ENCODE results near the gene FOXK1. TPM values are rescaled to one million over a fixed set of nuclear protein-coding genes. Genes with fewer than 3 reads are reported as not detected.
"Not testable (repeated sequence)": the region's sequence is repeated elsewhere in the genome, so short reads cannot be mapped to it uniquely, and the experiment has no call there.

FOXK1 gene
- total RNA-seq, 2 donors from 2014 or later: 17.5 to 22.1 TPM

- no peak for DNase-seq
- intact Hi-C loops (cut with DNase I): loop anchor here in 1 of 2 donors (10.0 kb wide), 1 partner anchor 95 kb away; the partner anchor contains the start of gene RADIL
- ATAC-seq: no peak
Measured at GRCh38 chr7:4789194-4790077, 107.3 kb downstream of the FOXK1 start.

DNA sequence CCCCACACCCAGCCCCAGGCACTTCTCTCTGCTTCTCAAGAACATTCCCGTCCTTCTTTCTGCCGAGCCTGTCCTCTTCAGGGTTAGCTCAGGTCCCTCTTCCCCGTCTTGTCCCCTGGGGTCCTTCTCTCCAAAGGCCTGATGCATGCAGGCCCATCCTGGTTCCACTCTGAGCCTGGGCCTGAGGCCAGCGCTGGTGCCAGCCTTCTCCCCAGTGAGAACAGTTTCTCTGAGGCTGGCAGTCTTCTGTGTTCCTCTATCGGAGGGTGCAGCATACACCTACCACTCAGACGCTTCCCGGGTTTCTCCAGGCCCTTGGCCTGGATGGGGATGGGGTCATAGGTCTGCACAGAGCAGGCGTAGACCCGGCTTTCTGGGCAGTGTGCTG lies 108.0 kb downstream of the FOXK1 start:
- peak in 1 of 2 donors; percentile 7 for ATAC-seq
- intact Hi-C loops (cut with DNase I): loop anchor here in 1 of 2 donors (10.0 kb wide), 1 partner anchor 95 kb away; the partner anchor contains the start of gene RADIL
- DNase-seq: no peak

DNA sequence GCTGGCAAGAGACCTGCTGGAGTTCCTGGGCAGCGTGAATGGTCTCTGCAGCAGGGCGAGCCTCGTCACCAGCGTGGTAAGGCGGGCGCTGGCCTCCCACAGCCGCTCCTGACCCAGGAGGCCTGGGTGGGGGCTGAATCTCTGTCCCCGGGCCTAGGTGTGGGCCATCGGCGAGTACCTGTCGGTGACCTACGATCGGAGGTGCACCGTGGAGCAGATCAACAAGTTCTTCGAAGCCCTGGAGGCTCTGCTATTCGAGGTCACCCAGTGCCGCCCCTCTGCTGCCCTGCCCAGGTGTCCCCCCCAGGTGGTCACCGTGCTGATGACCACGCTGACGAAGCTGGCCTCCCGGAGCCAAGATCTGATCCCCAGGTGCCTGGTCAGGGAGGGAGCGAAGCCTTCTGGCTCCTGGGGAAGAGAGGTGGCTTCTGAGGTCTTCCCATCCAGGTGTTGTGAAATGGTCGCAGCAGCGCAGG lies 108.5 kb downstream of the FOXK1 start:
- DNase-seq (no peak), ATAC-seq (no peak)
- intact Hi-C loops (cut with DNase I): loop anchor here in 1 of 2 donors (10.0 kb wide), 1 partner anchor 94 kb away; the partner anchor contains the start of gene RADIL

GRCh38 chr7:4791101-4791737 lies 109.1 kb downstream of the FOXK1 start:
- no peak for DNase-seq
- intact Hi-C loops (cut with DNase I): loop anchor here in 1 of 2 donors (10.0 kb wide), 1 partner anchor 94 kb away; the partner anchor contains the start of gene RADIL
- no peak for ATAC-seq

DNA sequence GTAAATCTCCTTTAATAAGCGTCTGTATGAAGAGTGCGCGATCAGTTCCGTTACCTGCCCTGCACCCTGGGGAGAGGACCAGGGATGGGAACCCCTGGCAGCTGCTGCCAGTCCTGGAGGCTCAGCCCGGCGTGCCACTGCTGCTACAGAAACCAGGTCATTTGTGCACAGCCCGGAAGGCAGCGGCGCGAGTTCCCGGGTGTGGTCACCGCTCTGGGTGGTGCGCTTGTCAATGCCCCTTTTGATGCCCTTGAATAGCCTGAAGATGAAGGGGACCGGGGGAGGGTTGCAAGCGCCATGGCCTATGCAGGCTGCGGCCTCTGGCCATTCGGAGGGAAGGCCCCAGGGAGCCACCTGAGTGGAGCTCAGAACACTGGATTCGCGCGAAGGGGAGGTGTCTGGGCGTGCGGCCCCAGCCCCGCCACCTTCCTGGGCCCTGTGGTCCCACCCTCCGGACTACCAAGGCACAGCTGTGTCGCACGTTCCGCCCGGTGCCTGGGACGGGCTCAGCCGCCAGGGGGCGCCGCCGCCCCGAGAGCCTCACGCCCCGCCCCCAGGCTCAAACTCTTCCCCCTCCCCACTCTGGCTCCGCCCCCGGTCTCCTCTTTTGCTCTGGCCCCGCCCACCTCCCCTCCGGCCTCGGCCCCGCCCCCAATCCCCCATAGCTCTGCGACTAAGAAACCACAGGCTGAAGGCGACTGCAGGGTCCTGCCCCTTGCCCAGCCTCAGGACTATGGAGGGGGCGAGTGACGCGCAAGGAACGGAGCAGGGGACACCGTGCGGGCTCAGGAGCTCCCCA lies 109.8 kb downstream of the FOXK1 start:
- intact Hi-C loops (cut with DNase I): loop anchor here in 1 of 2 donors (10.0 kb wide), 1 partner anchor 93 kb away; the partner anchor contains the start of gene RADIL
- ATAC-seq (peak; percentile 69 to 81), DNase-seq (peak; percentile 72)

GRCh38 chr7:4792537-4793126 lies 110.5 kb downstream of the FOXK1 start:
- no peak for DNase-seq
- intact Hi-C loops (cut with DNase I): loop anchor here in 1 of 2 donors (10.0 kb wide), 1 partner anchor 92 kb away; the partner anchor contains the start of gene RADIL
- peak; percentile 7 to 31 for ATAC-seq

DNA sequence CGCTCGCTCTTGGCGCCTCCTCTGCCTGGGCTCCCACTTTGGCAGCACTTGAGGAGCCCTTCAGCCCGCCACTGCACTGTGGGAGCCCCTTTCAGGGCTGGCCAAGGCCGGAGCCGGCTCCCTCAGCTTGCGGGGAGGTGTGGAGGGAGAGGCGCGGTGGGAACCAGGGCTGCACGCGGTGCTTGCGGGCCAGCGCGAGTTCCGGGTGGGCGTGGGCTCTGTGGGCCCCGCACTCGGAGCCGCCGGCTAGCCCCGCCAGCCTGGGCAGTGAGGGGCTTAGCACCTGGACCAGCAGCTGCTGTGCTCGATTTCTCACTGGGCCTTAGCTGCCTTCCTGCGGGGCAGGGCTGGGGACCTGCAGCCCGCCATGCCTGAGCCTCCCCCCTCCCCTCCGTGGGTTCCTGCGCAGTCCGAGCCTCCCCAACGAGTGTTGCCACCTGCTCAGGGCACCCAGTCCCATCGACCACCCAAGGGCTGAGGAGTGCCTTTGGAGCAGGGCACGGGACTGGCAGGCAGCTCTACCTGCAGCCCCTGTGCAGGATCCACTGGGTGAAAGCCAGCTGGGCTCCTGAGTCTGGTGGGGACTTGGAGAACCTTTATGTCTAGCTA lies 111.4 kb downstream of the FOXK1 start:
- intact Hi-C loops (cut with DNase I): loop anchor here in 1 of 2 donors (10.0 kb wide), 1 partner anchor 91 kb away; the partner anchor contains the start of gene RADIL
- DNase-seq: not testable (repeated sequence)

GRCh38 chr7:4794171-4794570 lies 112.1 kb downstream of the FOXK1 start:
- DNase-seq, ATAC-seq: not testable (repeated sequence)
- intact Hi-C loops (cut with DNase I): loop anchor here in 1 of 2 donors (10.0 kb wide), 1 partner anchor 91 kb away; the partner anchor contains the start of gene RADIL

More for the DNA sequence above, 111.4 kb downstream of the FOXK1 start:
- ATAC-seq: not testable (repeated sequence)

DNA sequence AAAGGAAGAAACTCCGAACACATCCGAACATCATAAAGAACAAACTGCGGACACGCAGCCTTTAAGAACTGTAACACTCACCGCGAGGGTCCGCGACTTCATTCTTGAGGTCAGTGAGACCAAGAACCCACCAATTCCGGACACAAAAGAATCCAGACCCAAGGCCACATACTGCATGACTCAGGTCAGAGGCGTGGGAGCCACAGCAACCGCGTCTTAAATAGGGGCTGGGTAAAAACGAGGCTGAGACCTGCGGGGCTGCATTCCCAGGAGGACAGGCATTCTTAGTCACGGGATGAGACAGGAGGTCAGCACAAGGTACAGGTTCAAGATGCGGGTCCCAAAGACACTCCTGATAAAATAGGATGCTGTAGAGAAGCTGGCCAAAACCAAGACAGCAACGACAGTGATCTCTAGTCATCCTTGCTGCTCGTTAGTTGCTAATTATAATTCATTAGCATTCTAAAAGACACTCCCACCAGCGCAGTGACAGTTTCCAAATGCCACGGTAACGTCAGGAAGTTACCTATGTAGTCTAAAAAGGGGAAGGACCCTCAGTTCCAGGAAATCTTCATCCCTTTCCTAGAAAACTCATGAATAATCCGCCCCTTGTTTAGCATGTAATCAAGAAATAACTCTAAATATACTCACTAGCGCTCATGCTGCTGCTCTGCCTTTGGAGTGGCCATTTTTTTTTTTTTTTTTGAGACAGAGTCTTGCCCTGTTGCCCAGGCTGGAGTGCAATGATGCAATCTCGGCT lies 112.7 kb downstream of the FOXK1 start:
- DNase-seq (no peak), ATAC-seq (no peak)
- intact Hi-C loops (cut with DNase I): loop anchor here in 1 of 2 donors (10.0 kb wide), 1 partner anchor 90 kb away; the partner anchor contains the start of gene RADIL

DNA sequence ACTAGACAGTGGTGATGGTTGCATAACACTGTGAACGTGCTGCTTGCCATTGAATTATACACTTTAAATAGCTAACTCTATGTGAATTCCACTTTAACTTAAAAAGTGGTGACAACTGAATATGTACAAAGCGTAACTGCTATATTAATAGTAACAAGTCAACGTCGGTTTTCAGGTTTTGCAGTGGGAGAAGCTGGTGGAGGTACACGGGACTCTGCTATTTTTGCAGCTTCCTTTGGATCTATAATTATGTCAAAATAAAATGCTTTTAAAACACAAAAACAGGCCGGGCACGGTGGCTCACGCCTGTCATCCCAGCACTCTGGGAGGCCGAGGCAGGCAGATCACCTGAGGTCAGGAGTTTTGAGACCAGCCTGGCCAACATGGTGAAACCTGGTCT lies 114.4 kb downstream of the FOXK1 start:
- intact Hi-C loops (cut with DNase I): loop anchor here in 1 of 2 donors (10.0 kb wide), 1 partner anchor 88 kb away; the partner anchor contains the start of gene RADIL
- ATAC-seq: no peak
- no peak for DNase-seq

GRCh38 chr7:4797858-4798705 lies 116.0 kb downstream of the FOXK1 start:
- ATAC-seq: peak; percentile 65 to 71
- intact Hi-C loops (cut with DNase I): loop anchor here in 1 of 2 donors (10.0 kb wide), 1 partner anchor 87 kb away; the partner anchor contains the start of gene RADIL

DNA sequence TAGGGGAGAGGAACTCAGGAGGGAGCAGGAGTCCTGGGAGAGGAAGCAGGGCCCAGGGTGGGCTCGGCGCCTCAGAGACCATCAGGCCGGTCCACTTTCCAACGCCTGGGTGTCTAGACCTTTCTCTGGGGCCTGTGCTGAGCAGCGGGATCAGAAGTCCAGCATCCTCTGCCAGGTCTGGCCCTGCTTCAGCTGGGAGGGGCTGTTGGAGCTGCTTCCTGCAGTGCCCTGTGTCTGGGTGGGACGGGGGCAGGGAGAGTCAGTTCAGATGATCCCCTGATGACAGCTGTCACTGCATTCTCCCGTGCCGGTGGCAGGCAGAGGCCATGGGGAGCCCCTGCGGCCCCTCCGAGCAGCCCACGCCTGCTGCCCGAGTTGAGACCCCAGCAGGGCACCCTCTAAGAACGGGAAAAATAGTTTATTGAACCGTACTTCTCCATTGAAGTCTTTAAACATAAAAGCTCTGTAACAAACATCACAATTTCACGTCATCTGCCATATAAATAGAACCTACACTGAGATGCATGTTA lies 116.7 kb downstream of the FOXK1 start:
- DNase-seq (no peak), ATAC-seq (peak; percentile 36 to 37)
- intact Hi-C loops (cut with DNase I): loop anchor here in 1 of 2 donors (10.0 kb wide), 1 partner anchor 86 kb away; the partner anchor contains the start of gene RADIL

More at GRCh38 chr7:4797858-4798705, 116.0 kb downstream of the FOXK1 start:
- DNase-seq: peak; percentile 64

DNA sequence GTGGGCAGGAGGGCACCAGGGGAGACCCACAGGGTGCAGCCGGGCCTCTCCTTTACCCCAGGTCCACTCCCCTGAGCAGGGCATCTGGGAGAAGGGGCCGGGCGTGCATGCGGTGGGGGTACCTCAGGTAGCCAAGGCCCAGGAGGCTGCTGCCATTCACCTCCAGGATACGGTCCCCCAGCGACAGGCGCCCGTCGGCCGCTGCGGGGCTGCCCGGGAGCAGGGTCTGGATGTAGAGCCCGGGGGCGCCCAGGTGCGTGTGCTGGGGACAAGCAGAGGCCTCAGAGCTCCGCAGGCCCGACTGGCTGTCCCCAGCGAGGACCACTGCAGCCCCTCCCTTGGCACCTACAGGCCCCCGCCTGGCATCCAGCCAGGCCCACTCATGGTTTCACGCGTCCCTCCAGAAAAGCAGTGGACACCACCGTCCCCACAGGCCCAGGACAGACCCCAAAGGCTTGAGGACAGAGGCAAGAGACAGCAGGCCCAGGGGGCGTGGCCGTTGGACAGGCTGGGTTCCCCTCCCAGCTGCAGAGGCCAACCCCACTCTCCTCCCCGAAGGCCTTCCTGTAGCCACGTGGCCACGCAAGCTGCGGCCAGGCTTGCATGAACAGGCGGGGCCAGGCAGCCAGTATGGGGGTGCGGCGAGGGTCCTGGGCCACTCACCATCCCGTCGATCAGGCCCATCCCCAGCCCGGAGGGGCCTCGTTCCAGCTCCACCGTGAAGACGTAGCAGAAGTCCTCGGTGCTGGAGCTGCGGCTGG lies 117.6 kb downstream of the FOXK1 start:
- intact Hi-C loops (cut with DNase I): loop anchor here in 1 of 2 donors (10.0 kb wide), 1 partner anchor 85 kb away; the partner anchor contains the start of gene RADIL
- ATAC-seq: peak; percentile 51 to 58
- peak; percentile 76 for DNase-seq

- intact Hi-C loops (cut with DNase I): no loop called here
- DNase-seq: no peak
- no peak for ATAC-seq
Measured at GRCh38 chr7:4800487-4800886, 118.4 kb downstream of the FOXK1 start.

Data from left cardiac atrium (tissue), 4 donors.